Smooth muscle cell (in vitro differentiated cells): ENCODE data around the gene GNPDA1. TPM values are rescaled to one million over a fixed set of nuclear protein-coding genes. Genes with fewer than 3 reads are reported as not detected.

ENCODE experiments used
- DNase-seq: peaks from one replicate; lab custom pipeline; 2025; ENCODE audit not compliant: unreplicated experiment; lab: John Stamatoyannopoulos, UW
- H2AFZ ChIP-seq: fragments of 200-600 bp; sonication (generic); 2 replicates; pipeline ENCODE4 v1.6.0; 2016; ENCODE audit warnings: antibody characterized with exemption, low read depth, mild to moderate bottlenecking
- H3F3A ChIP-seq: fragments of 200-600 bp; sonication (generic); 2 replicates; pipeline ENCODE4 v1.6.0; 2017; ENCODE audit warnings: antibody characterized with exemption, low read depth
- H3K27ac ChIP-seq: fragments of 200-600 bp; sonication (generic); 2 replicates; pipeline ENCODE4 v1.5.1; 2016; ENCODE audit warnings: low read depth, mild to moderate bottlenecking
- H3K27me3 ChIP-seq: fragments of 200-600 bp; sonication (generic); 2 replicates; pipeline ENCODE4 v1.6.1; 2016; ENCODE audit warnings: low read depth, mild to moderate bottlenecking
- H3K36me3 ChIP-seq: fragments of 200-600 bp; sonication (generic); 2 replicates; pipeline ENCODE4 v1.5.1; 2016; ENCODE audit warnings: low read depth
- H3K4me1 ChIP-seq: fragments of 200-600 bp; sonication (generic); 2 replicates; pipeline ENCODE4 v1.5.1; 2016; ENCODE audit warnings: low read depth
- H3K4me2 ChIP-seq: fragments of 200-600 bp; sonication (generic); 2 replicates; pipeline ENCODE4 v1.6.0; 2016; ENCODE audit warnings: mild to moderate bottlenecking
- H3K4me3 ChIP-seq: fragments of 200-600 bp; sonication (generic); 2 replicates; pipeline ENCODE4 v1.5.1; 2016; ENCODE audit warnings: mild to moderate bottlenecking
- H3K79me2 ChIP-seq: fragments of 200-600 bp; sonication (generic); 2 replicates; pipeline ENCODE4 v1.6.0; 2016; ENCODE audit warnings: low read depth, mild to moderate bottlenecking
- H3K9ac ChIP-seq: fragments of 200-600 bp; sonication (generic); 2 replicates; pipeline ENCODE4 v1.6.0; 2016; ENCODE audit warnings: low read depth
- H3K9me3 ChIP-seq: fragments of 200-600 bp; sonication (generic); replicated peaks from 2 replicates; pipeline ENCODE4 v1.5.1; 2016; ENCODE audit warnings: low read depth
- H4K20me1 ChIP-seq: fragments of 200-600 bp; sonication (generic); 2 replicates; pipeline ENCODE4 v1.6.0; 2016; ENCODE audit warnings: low read depth
- WGBS: methylation state at CpG from one replicate; pipeline ENCODE4 v1.1.7; 2016; ENCODE audit warnings: low lambda C conversion rate; 5-methylcytosine and 5-hydroxymethylcytosine counted together
- polyA plus RNA-seq: library from polyadenylated mRNA; unstranded; fragments of >200 nt; fragmentation: Nextera tagmentation; extraction: Ambion mirVana; gene quantifications from 2 replicates; pipeline ENCODE4 v1.2.1, GENCODE V29; 2016
- total RNA-seq: library from RNA; depleted of rRNA; stranded (reverse); fragments of >200 nt; gene quantifications from 2 replicates; pipeline ENCODE4 v1.2.3, GENCODE V29; 2014
- TF ChIP-seq, protein P1 (sequence below): fragments of 200-600 bp; sonication (generic); IDR thresholded peaks from 2 replicates; pipeline ENCODE4 v1.5.1; 2017; ENCODE audit warnings: borderline replicate concordance, mild to moderate bottlenecking, antibody characterized with exemption; ENCODE audit not compliant: insufficient read depth, poor library complexity, severe bottlenecking

GNPDA1 gene
- total and polyA plus RNA-seq, 2 experiments from 2014 or later, result 29.6 to 30.3 TPM

DNA sequence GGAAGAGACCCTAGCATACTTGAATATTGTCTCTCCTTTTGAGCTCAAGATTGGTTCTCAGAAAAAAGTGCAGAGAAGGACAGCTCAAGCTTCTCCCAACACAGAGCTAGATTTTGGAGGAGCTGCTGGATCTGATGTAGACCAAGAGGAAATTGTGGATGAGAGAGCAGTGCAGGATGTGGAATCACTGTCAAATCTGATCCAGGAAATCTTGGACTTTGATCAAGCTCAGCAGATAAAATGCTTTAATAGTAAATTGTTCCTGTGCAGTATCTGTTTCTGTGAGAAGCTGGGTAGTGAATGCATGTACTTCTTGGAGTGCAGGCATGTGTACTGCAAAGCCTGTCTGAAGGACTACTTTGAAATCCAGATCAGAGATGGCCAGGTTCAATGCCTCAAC is 34.4 kb downstream of the GNPDA1 start:
- no peaks in the 10 kb centered on the region for H3F3A ChIP-seq
- peaks cover 46% of the 10 kb centered on the region for H4K20me1 ChIP-seq
- no peak overlapping the region for H3K4me2 ChIP-seq
- no peak overlapping the region for H3K4me3 ChIP-seq
- peaks cover 34% of the 10 kb centered on the region for H3K36me3 ChIP-seq
- peaks cover 30% of the 10 kb centered on the region for H3K79me2 ChIP-seq
- no peak overlapping the region for H2AFZ ChIP-seq
- TF ChIP-seq, protein P1, sequence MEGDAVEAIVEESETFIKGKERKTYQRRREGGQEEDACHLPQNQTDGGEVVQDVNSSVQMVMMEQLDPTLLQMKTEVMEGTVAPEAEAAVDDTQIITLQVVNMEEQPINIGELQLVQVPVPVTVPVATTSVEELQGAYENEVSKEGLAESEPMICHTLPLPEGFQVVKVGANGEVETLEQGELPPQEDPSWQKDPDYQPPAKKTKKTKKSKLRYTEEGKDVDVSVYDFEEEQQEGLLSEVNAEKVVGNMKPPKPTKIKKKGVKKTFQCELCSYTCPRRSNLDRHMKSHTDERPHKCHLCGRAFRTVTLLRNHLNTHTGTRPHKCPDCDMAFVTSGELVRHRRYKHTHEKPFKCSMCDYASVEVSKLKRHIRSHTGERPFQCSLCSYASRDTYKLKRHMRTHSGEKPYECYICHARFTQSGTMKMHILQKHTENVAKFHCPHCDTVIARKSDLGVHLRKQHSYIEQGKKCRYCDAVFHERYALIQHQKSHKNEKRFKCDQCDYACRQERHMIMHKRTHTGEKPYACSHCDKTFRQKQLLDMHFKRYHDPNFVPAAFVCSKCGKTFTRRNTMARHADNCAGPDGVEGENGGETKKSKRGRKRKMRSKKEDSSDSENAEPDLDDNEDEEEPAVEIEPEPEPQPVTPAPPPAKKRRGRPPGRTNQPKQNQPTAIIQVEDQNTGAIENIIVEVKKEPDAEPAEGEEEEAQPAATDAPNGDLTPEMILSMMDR, result no peak
- H3K27ac ChIP-seq, result no peak overlapping the region
- H3K9me3 ChIP-seq, result no peaks in the 10 kb centered on the region
- DNase-seq, result no peak
- H3K9ac ChIP-seq, result no peak overlapping the region
- no peaks in the 10 kb centered on the region for H3K27me3 ChIP-seq
- no peaks in the 10 kb centered on the region for H3K4me1 ChIP-seq

DNA sequence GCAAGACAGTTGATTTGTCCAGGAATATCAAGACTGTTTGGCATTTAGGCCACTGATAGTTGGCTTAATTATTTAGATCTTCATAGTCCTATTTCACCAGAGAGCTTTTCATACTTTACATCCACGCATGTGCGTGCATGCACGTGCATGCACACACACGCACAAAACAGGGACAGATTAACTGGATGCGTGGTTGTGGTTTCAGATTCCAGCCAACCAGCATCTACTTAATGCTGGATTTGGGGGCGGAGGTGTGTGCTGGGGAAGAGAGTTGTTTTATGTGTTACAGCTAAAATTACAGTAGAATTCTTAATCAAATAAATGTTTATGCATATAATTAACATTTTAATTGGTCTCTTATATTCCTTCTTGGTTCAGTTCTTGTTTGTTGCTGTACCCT is 36.7 kb downstream of the GNPDA1 start:
- Histone ChIP-seq H3K36me3 (peaks cover 23% of the 10 kb centered on the region), H2AFZ (no peak overlapping the region), H3K4me3 (no peak overlapping the region), H3K9me3 (no peaks in the 10 kb centered on the region), H3K4me1 (no peaks in the 10 kb centered on the region), H3K27me3 (no peaks in the 10 kb centered on the region), H3K9ac (no peak overlapping the region), H3F3A (no peaks in the 10 kb centered on the region), H3K79me2 (peaks cover 49% of the 10 kb centered on the region), H4K20me1 (peaks cover 62% of the 10 kb centered on the region), H3K4me2 (no peak overlapping the region), H3K27ac (no peak overlapping the region)
- TF ChIP-seq, protein P1, result no peak
- DNase-seq, result no peak
- 97% methylated on average over 6 of the region's 6 CpGs for WGBS

DNA sequence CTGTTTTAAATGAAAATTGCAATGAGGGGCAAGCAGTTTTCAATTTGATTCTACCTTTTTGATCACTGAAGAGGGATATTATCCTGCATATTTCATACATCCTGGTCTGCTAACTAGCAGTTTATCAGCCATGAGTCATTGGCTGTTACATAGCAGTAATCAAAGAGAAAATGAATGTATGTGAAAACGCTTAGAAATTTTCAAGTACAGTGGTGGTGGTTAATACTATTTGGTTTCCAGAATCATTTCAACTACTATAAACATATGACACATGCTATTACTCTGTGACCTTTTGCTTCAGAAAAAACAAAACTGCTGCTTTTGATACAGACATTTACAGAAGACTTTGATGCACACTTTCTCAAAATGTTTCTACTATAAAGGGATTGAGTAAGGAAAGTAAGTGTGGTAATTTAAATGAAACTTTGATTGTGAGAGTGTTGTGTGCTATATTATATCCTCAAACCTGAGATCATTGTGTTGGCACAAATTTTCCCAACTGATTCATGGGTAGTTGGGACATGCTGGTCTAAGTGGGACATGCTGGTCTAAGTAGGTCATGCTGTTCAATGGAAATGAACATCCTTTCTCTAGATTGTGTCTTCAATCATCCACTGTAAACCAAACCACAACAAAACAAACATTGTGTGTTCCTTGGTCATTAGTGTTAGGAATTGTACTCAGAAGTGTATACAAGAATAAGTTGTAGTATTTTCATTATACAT is 38.8 kb downstream of the GNPDA1 start:
- Histone ChIP-seq H3K4me3 (no peak overlapping the region), H3K9me3 (no peaks in the 10 kb centered on the region), H3K9ac (no peak overlapping the region), H3K79me2 (peaks cover 68% of the 10 kb centered on the region), H3K4me1 (peaks cover 14% of the 10 kb centered on the region), H3F3A (peaks cover 4% of the 10 kb centered on the region), H3K27ac (peak overlapping the region; percentile 39), H3K36me3 (peaks cover 13% of the 10 kb centered on the region), H3K4me2 (peak overlapping the region; percentile 25), H4K20me1 (peaks cover 66% of the 10 kb centered on the region), H3K27me3 (no peaks in the 10 kb centered on the region), H2AFZ (no peak overlapping the region)
- 23% methylated on average over 1 of the region's 1 CpG for WGBS
- DNase-seq, result no peak
- TF ChIP-seq, protein P1, result no peak
